ENCODE data around the gene UBALD2. TPM values are rescaled to one million over a fixed set of nuclear protein-coding genes. Genes with fewer than 3 reads are reported as not detected.

The UBALD2 gene
- total RNA-seq, 2 donors from 2014 or later, result 36.0 to 46.0 TPM

DNA sequence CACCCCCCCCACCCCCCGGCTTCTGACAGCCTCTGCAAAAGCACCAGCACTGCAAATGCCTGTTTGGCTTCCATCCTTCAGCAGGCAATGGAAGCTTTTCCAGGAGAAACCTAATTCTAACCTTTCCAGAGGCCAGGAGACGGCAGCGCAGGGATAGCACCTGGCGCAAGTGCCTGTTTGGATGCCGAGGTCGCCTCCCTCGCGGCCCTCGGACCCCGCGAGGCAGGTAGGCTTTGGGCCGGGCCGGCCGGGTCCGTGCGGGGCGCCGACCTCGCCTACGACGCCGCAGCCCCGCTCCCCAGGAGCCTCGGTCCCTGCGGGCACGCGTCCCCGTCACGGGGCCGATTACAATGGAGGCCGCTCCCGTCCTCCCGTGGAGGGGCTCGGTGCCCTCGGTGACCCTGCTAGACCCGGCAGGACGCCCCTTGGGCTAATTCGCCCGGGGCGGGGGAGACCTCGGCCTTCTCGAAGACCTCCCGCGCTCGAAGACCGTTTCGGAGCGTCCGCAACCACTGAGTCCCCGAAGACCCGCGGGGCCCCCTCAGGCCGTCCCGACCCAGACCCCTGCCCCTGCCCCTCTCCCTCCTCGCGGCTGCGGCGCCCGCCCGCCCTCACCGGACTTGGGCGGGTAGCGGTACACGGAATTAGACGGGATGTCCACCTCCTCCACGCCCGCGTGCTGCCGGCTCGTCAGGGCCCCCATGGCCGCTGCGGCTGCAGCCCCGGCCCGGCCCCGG, 25.4 kb upstream of the UBALD2 start:
- Mint-ChIP-seq H3K4me3 (peak overlapping the region; percentile 49), H3K4me1 (peaks cover 6% of the 10 kb centered on the region), H3K27me3 (ENCODE audit: insufficient read depth) (peaks cover 61% of the 10 kb centered on the region), H3K36me3 (ENCODE audit: low read depth) (no peaks in the 10 kb centered on the region), H3K27ac (no peak overlapping the region), H3K9me3 (no peaks in the 10 kb centered on the region)
- Histone ChIP-seq H3K27ac (ENCODE audit: low read depth, low read length) (no peak overlapping the region), H3K9ac (ENCODE audit: extremely low read depth, low read length, poor library complexity, severe bottlenecking) (no peak overlapping the region), H3K4me3 (ENCODE audit: low read length) (peak overlapping the region; percentile 49), H3K4me1 (ENCODE audit: control insufficient read depth, insufficient read depth, low read length) (no peaks in the 10 kb centered on the region), H3K9me3 (ENCODE audit: control insufficient read depth, low read length) (no peaks in the 10 kb centered on the region), H3K36me3 (ENCODE audit: control insufficient read depth, insufficient read depth, low read length) (no peaks in the 10 kb centered on the region), H3K27me3 (ENCODE audit: control insufficient read depth, insufficient read depth, low read length, poor library complexity, severe bottlenecking) (peaks cover 68% of the 10 kb centered on the region)
- TF ChIP-seq, protein P1, sequence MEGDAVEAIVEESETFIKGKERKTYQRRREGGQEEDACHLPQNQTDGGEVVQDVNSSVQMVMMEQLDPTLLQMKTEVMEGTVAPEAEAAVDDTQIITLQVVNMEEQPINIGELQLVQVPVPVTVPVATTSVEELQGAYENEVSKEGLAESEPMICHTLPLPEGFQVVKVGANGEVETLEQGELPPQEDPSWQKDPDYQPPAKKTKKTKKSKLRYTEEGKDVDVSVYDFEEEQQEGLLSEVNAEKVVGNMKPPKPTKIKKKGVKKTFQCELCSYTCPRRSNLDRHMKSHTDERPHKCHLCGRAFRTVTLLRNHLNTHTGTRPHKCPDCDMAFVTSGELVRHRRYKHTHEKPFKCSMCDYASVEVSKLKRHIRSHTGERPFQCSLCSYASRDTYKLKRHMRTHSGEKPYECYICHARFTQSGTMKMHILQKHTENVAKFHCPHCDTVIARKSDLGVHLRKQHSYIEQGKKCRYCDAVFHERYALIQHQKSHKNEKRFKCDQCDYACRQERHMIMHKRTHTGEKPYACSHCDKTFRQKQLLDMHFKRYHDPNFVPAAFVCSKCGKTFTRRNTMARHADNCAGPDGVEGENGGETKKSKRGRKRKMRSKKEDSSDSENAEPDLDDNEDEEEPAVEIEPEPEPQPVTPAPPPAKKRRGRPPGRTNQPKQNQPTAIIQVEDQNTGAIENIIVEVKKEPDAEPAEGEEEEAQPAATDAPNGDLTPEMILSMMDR (conservative IDR thresholded peaks at IDR 0.05), result no peak
- peak; percentile 82 for DNase-seq
- WGBS, 2 experiments (ENCODE audit: insufficient coverage in 1 of 2, insufficient read length in 1 of 2), result 3 to 6% methylated on average over 26 to 75 of the region's 75 CpGs

DNA sequence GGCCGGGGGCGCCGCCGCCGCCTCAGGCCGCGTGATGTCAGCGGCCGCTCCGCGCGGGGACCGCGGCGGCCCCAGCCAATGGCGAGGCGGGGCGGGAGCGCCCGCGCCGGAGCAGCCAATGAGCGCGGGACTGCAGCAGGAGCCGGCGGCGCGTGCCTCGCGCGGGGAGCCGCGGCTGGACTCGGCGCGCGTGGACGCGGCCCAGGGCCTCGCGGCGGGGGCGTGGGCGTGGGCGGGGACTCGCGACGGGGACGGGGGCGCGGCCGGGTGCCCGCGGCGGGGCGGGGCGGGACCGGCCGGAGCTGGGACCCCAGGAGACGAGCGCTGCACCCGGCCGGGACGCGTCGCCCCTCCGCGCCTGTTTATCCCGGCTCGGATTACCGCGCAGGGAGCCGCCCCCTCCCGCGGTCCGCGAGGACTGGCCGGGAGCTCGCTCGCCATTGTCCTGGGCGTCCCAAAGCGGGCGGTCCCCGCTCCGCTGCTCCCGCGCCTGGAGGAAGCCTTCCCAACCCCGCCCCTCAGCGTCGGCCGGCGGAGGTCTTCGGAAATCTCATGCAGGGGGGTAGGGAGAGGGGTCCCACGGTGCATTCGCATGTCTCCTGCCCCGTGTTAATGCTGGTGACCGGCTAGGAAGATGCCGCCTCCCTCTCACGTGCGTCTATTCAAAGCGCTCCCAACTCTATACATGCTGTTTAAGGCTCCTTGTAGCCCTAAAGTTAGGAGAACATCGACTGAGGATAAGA, 24.5 kb upstream of the UBALD2 start, which contains the start of gene RNF157:
Gene RNF157, minus strand, starts transcription at position 33 of the 743 bp plus-strand sequence. CDS start 253 bp downstream, outside the sequence.
- peak within 1 kb of the TSS; percentile 23 for H3K9ac ChIP-seq (ENCODE audit: extremely low read depth, low read length, poor library complexity, severe bottlenecking)
- H3K27me3 Mint-ChIP-seq (ENCODE audit: insufficient read depth), result peaks cover 66% of the 10 kb centered on the region
- TF ChIP-seq, protein P1 (conservative IDR thresholded peaks at IDR 0.05), result no peak
- H3K27ac ChIP-seq (ENCODE audit: low read depth, low read length), result no peak within 1 kb of the TSS
- 1 to 3% methylated on average over 24 to 102 of the region's 102 CpGs for WGBS, 2 experiments (ENCODE audit: insufficient coverage in 1 of 2, insufficient read length in 1 of 2)
- H3K27me3 ChIP-seq (ENCODE audit: control insufficient read depth, insufficient read depth, low read length, poor library complexity, severe bottlenecking), result peaks cover 68% of the 10 kb centered on the region
- peak; percentile 93 for DNase-seq
- peak within 1 kb of the TSS; percentile 63 for H3K4me3 Mint-ChIP-seq
- H3K9me3 Mint-ChIP-seq, result no peaks in the 10 kb centered on the region
- H3K36me3 ChIP-seq (ENCODE audit: control insufficient read depth, insufficient read depth, low read length), result no peaks in the 10 kb centered on the region
- no peaks in the 10 kb centered on the region for H3K9me3 ChIP-seq (ENCODE audit: control insufficient read depth, low read length)
- H3K36me3 Mint-ChIP-seq (ENCODE audit: low read depth), result no peaks in the 10 kb centered on the region
- peaks cover 6% of the 10 kb centered on the region for H3K4me1 Mint-ChIP-seq
- H3K4me1 ChIP-seq (ENCODE audit: control insufficient read depth, insufficient read depth, low read length), result no peaks in the 10 kb centered on the region
- peak within 1 kb of the TSS; percentile 86 for H3K27ac Mint-ChIP-seq
- H3K4me3 ChIP-seq (ENCODE audit: low read length), result peak within 1 kb of the TSS; percentile 80

DNA sequence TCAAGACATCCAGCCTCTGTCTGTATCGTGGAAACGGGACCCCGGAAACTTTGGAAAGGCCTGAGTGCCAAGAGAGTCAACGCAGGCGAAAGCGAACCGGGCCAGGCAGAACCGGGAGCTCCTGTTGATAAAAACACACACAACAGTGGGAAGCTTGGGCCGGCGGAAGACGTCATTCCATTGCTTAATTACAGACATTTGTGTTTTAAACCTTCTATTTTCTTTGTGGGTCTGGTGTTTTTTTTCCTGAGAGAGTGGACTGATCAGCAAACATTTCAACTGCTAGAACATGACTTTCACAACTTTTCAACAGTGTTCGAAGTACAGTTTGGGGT, 24.0 kb upstream of the UBALD2 start:
- Mint-ChIP-seq H3K27me3 (ENCODE audit: insufficient read depth) (peaks cover 66% of the 10 kb centered on the region), H3K4me1 (peaks cover 10% of the 10 kb centered on the region), H3K27ac (peak overlapping the region; percentile 86), H3K36me3 (ENCODE audit: low read depth) (no peaks in the 10 kb centered on the region), H3K4me3 (peak overlapping the region; percentile 63), H3K9me3 (no peaks in the 10 kb centered on the region)
- Histone ChIP-seq H3K27ac (ENCODE audit: low read depth, low read length) (no peak overlapping the region), H3K36me3 (ENCODE audit: control insufficient read depth, insufficient read depth, low read length) (no peaks in the 10 kb centered on the region), H3K4me1 (ENCODE audit: control insufficient read depth, insufficient read depth, low read length) (no peaks in the 10 kb centered on the region), H3K4me3 (ENCODE audit: low read length) (peak overlapping the region; percentile 80), H3K9me3 (ENCODE audit: control insufficient read depth, low read length) (no peaks in the 10 kb centered on the region), H3K9ac (ENCODE audit: extremely low read depth, low read length, poor library complexity, severe bottlenecking) (peak overlapping the region; percentile 23), H3K27me3 (ENCODE audit: control insufficient read depth, insufficient read depth, low read length, poor library complexity, severe bottlenecking) (peaks cover 68% of the 10 kb centered on the region)
- WGBS, 2 experiments (ENCODE audit: insufficient coverage in 1 of 2, insufficient read length in 1 of 2), result 42 to 54% methylated on average over 12 of the region's 12 CpGs
- TF ChIP-seq, protein P1 (conservative IDR thresholded peaks at IDR 0.05), result no peak
- DNase-seq, result no peak

All from endodermal cell (in vitro differentiated cells).